Ovary (tissue), 3 donors: ENCODE results near the gene ARRDC5.

Experiments used
- CTCF ChIP-seq, 3 donors: fragments of 450-650 bp in 2 of 3; fragments of 200-600 bp in 1 of 3; IDR thresholded peaks; one replicate each; pipeline versions ENCODE4 v1.5.1 to v1.8.0; 2016 to 2022; ENCODE audit warnings: antibody characterized with exemption in 3 of 3, mild to moderate bottlenecking in 1 of 3
- EP300 ChIP-seq: sonication (generic); formaldehyde crosslinking; IDR thresholded peaks from one replicate; pipeline ENCODE4 v1.6.1; 2017; ENCODE audit warnings: antibody characterized with exemption
- POLR2A ChIP-seq: fragments of 450-650 bp; IDR thresholded peaks from one replicate; pipeline ENCODE4 v1.6.1; 2017; ENCODE audit warnings: antibody characterized with exemption, mild to moderate bottlenecking, moderate library complexity
- donor health status: DM: no; HTN: no; CAD: no.

- TF ChIP-seq CTCF (IDR thresholded peaks at IDR 0.05) = no peak
- no peak for TF ChIP-seq EP300
- no peak for TF ChIP-seq POLR2A
These were observed 8.0 kb upstream of the ARRDC5 start for GRCh38 chr19:4910594-4911281.
